ENCODE data around the gene PKP2.
"Not testable (repeated sequence)": the region's sequence is repeated elsewhere in the genome, so short reads cannot be mapped to it uniquely, and the experiment has no call there.

Gene PKP2

GRCh38 chr12:32895688-32896431 lies 717 bp downstream of the PKP2 start:
- no peak for DNase-seq

- DNase-seq, result no peak
Measured at GRCh38 chr12:32894566-32894965, 2.0 kb downstream of the PKP2 start.

GRCh38 chr12:32893458-32893857 lies 3.1 kb downstream of the PKP2 start:
- DNase-seq, result no peak

- DNase-seq, result no peak
Measured at GRCh38 chr12:32893043-32893442, 3.5 kb downstream of the PKP2 start.

DNA sequence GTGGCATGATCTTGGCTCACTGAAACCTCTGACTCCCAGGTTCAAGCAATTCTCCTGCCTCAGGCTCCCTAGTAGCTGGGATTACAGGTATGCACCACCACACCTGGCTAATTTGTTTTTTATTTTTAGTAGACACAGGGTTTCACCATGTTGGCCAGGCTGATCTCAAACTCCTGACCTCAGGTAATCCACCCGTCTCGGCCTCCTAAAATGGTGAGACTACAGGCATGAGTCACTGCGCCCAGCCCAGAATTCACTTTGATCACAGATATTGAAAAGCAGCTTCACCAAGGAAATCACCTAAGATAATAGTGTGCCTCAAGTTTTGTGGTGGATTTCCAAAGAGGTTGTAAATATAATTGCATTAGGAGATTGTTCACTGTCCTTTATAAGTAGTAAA lies 4.2 kb downstream of the PKP2 start:
- not testable (repeated sequence) for DNase-seq

DNA sequence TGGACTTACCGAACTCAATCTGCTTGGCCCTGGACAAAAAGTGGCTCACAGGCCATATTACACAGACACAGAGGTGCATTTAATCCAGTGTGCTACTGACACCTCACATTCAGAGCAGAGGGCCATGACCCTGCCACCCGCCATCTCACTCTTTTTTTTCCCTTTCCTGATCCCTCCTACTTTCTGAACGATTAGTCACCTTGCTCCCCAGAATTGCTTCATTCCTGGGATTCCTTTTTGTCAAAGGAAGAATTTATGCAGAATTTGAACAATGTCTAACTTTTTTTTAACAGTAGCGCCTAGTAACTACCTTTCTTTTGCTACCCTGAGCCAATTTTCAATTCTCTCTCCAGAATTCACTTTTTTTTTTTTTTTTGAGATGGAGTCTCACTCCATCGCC lies 4.6 kb downstream of the PKP2 start:
- no peak for DNase-seq

DNA sequence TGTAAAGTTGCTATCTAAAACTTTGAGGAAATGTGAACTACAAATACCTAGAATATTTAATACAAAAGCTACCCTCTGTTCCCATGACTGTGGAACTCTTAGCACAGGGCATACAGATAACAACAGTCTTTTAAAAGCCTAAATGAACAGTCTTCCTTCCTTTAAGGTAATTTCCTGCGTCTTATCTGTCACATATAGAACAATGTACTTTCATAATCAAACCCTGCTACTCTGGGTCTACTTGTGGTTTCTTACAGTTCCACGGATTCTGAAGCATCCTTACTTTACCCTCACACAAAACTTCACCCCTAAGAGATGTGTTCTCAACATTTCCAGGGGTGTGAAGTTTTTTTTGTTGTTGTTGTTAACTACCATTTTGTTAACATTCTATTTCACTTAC lies 5.1 kb downstream of the PKP2 start:
- no peak for DNase-seq

DNA sequence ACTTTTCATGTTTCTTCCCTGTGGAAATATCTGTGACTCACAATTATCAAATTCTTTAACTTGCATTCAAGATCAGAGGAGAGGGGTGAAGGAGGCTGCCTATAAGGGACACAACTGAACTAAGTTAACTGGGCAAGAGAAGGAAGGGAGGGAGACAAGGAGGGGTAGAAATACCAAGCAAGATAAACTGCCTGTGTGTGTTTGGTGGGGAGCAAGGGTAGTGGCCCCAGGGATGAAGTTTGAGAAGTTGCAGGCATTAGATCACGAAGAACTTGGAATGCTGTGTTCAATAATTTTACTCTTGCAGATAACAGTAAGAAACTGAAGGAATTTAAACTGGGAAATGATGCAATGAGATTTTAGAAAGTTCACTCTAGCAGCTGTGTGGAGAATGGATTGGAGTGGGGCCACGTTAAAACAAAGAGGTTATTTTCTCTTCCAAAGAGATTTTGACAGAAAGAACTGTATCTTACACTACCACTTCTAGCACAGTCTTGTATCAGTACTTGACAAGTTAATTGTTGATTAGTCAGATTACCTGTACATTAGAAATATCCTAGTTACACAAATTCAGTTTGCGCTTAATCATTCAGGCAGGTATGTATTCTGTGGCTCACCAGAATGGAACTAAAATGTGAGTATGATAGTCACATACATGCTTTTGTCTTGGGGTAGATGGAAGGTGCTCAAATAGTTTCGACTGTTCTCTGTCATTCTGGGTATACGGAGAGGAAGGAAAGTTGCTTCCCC lies 7.4 kb downstream of the PKP2 start:
- DNase-seq, result no peak

GRCh38 chr12:32887058-32887457 lies 9.5 kb downstream of the PKP2 start:
- no peak for DNase-seq

DNA sequence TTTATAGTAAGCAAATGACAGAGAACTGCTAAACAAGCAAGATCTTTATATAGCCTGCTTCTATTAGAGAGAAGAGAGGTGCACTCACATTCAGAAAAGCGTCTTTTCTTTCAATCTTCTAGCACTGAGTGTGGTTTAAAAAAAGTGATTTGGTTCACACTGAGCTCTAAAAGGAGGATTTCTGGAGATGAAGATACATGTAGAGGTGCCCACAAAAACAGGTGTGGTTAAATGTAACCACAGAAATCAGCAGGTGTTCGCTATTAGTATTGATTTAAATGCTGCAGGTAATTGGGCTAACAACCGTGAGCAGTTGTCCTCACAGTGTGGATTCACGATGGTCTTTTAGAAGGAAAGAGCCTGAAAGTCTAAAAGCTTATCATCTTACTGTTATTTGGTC lies 10.7 kb downstream of the PKP2 start:
- no peak for DNase-seq

DNA sequence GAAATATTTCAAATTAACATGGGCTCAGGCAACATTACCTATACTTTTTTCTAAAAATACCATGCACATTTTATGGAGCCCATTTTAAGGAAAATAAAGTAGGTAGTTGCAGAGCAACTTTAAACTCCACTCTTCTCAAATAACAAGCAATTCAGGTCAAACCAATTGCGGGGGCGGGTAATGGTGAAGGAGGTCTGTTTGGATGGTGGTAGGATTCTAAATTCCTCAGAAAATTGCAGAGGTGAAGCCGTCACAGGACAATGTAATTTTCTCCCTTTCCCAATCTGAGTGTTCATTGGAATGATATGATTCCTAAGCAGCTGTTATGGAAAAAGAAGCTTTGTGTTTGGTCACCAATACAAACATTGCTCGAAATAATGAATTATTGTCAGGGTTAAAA lies 11.6 kb downstream of the PKP2 start:
- no peak for DNase-seq

DNA sequence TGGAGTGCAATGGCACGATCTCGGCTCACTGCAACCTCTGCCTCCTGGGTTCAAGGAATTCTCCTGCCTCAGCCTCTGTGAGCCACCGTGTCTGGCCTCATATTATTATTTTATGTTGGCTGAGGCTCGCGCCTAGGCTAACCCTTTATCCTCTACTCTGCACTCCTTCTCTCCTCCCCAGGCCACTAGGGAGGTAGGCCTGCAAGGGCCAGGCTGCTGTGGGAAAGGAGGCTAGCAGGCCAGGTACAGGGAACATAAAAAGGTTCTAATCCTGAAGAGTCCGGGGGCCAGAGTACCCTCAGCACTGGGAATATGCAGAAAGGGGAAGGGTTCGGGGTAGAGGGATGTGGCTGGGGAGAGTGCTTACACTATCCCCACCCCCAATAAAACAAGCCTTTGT lies 14.9 kb downstream of the PKP2 start:
- DNase-seq, result no peak

- DNase-seq, result no peak
Measured at GRCh38 chr12:32881107-32881506, 15.5 kb downstream of the PKP2 start.

- DNase-seq, result not testable (repeated sequence)
Measured at GRCh38 chr12:32879066-32879465, 17.5 kb downstream of the PKP2 start.

GRCh38 chr12:32877601-32878459 lies 18.7 kb downstream of the PKP2 start:
- DNase-seq, result no peak

DNA sequence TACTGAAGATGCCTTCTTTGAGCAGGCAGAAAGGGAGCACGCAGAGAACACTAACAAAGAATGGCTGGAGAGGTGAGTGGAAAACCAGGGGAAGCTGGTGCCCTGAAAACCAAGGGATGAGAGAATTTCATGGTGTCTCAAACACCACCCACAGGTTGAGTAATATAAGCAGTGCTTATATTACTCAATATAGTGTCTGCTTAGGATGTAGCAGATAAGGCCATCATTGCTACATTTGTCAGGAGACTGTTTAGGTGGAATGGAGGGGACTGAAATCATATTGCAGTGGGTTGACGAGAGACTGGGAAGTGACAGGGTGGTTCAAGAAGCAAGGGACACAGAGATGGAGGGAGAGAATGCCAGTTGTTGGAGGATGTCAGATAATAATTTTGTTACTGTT lies 20.6 kb downstream of the PKP2 start:
- no peak for DNase-seq

GRCh38 chr12:32874975-32875374 lies 21.6 kb downstream of the PKP2 start:
- DNase-seq, result no peak

- DNase-seq, result no peak
Measured at GRCh38 chr12:32874078-32874477, 22.5 kb downstream of the PKP2 start.

DNA sequence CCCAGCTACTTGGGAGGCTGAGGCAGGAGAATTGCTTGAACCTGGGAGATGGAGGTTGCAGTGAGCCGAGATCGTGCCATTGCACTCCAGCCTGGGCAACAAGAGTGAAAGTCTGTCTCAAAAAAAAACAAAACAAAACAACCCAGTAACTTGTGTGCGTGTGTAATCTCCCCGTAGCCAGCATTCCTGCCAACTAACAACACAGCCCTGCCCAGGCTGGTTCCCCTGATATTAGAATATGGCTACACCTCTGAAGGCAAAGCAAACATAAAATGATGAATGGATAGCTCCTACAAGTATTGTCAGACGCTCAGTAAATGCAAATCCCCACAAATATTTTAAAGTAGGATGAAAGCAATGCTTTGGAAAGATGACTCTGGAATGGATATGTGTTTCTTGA lies 24.2 kb downstream of the PKP2 start:
- not testable (repeated sequence) for DNase-seq

GRCh38 chr12:32870716-32871115 lies 25.9 kb downstream of the PKP2 start:
- DNase-seq, result no peak

DNA sequence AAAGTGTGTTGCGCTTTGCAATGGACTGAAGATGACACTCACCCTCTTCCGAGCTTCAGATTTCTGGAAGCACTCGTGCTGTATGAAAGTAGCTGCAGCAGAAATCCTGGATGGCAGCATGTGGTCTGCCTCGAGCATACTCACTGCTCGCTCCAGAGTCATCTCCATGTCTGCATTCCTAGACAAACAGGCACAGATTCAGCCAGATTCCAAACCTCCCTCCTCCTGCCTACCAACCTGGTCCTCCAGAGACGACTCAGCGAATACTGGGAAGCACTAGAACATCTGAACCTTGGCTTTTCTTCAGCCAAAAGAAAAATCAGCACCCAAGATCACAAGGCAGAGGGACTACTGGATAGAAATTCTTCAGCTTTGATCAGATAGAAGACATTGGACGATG lies 27.7 kb downstream of the PKP2 start:
- DNase-seq, result no peak

DNA sequence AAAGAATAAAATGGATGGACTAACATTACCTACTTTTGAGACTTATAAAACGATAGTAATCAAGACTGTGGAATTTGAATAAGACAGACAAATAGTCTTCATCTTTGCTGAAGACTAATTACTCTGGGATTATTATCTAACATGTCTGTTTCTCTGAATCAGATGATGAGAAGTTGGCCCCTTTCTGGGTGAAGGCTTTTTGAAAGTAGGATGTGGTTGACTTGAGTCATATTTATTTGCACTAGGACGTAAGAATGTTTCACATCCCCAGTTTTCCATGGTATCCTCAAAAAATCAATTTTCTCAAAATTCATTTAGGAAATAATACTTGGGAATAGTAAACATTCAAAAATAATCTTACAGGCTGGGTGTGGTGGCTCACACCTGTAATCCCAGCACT lies 31.8 kb downstream of the PKP2 start:
- DNase-seq, result no peak

- DNase-seq, result no peak
Measured at GRCh38 chr12:32863128-32863527, 33.4 kb downstream of the PKP2 start.

DNA sequence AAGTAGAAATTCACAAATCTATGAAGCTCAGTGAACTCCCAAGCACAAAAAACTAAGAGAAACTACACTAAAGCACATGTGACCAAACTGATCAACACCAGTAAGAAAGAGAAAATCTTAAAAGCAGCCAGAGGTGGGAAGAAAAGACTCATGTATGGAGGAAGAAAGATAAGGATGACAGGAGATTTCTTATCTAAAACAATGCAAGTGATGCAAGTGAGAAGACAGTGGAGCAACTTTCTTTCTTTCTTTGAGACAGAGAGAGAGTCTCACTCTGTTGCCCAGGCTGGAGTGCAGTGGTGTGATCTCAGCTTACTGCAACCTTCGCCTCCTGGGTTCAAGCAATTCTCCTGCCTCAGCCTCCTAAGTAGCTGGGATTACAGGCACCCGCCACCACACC lies 34.9 kb downstream of the PKP2 start:
- DNase-seq, result not testable (repeated sequence)
